Spleen (tissue), 11 donors: ENCODE results near the gene OR6C70. TPM values are rescaled to one million over a fixed set of nuclear protein-coding genes. Genes with fewer than 3 reads are reported as not detected.

Source experiments
- DNase-seq: peaks from one replicate; pipeline ENCODE4 v3.0.0-alpha.2; 2020
- H3K27ac ChIP-seq, 8 donors: fragments of 200-600 bp; sonication (generic) in 7 of 8; 1 replicate in 4 of 8; 2 replicates in 4 of 8; pipeline versions ENCODE4 v1.5.0 to v1.8.0; 2016 to 2021; ENCODE audit warnings: inconsistent platforms in 4 of 8, mild to moderate bottlenecking in 4 of 8, moderate library complexity in 1 of 8
- H3K27me3 ChIP-seq, 7 donors: fragments of 200-600 bp; sonication (generic) in 6 of 7; replicated peaks in 1 of 7; 1 replicate in 4 of 7; 2 replicates in 3 of 7; pipeline versions ENCODE4 v1.5.0 to v1.8.0; 2016 to 2021; ENCODE audit warnings: inconsistent platforms in 3 of 7, mild to moderate bottlenecking in 1 of 7
- H3K36me3 ChIP-seq, 6 donors: fragments of 200-600 bp; sonication (generic) in 5 of 6; 1 replicate in 4 of 6; 2 replicates in 2 of 6; pipeline versions ENCODE4 v1.5.0 to v1.8.0; 2016 to 2021; ENCODE audit warnings: inconsistent platforms in 2 of 6
- H3K4me1 ChIP-seq, 6 donors: fragments of 200-600 bp; sonication (generic) in 5 of 6; 1 replicate in 3 of 6; 2 replicates in 3 of 6; pipeline versions ENCODE4 v1.5.0 to v1.8.0; 2016 to 2021; ENCODE audit warnings: inconsistent platforms in 3 of 6
- H3K4me3 ChIP-seq, 8 donors: fragments of 200-600 bp; sonication (generic) in 7 of 8; 1 replicate in 4 of 8; 2 replicates in 4 of 8; pipeline versions ENCODE4 v1.5.0 to v1.8.0; 2016 to 2021; ENCODE audit warnings: inconsistent platforms in 4 of 8, mild to moderate bottlenecking in 4 of 8, moderate library complexity in 2 of 8
- H3K9me3 ChIP-seq, 8 donors: fragments of 200-600 bp; sonication (generic) in 7 of 8; 1 replicate in 4 of 8; 2 replicates in 4 of 8; pipeline versions ENCODE4 v1.5.0 to v1.8.0; 2016 to 2021; ENCODE audit warnings: inconsistent platforms in 4 of 8
- POLR2A ChIP-seq, 3 donors: fragments of 450-650 bp; IDR thresholded peaks; one replicate each; pipeline ENCODE4 v1.5.1; 2017; ENCODE audit warnings: antibody characterized with exemption in 3 of 3, mild to moderate bottlenecking in 1 of 3
- POLR2AphosphoS5 ChIP-seq, 3 donors: sonication (generic); formaldehyde crosslinking; IDR thresholded peaks; one replicate each; pipeline ENCODE4 v1.5.1; 2017; ENCODE audit warnings: antibody characterized with exemption in 3 of 3
- WGBS, 5 donors: extraction: QIAGEN DNeasy Blood & Tissue Kit in 3 of 5; methylation state at CpG; one replicate each; pipeline versions ENCODE4 v1.1.5 to v1.1.7; 2013 to 2018; 5-methylcytosine and 5-hydroxymethylcytosine counted together
- intact Hi-C: fragments of 100-400 bp; cut with DNase I; formaldehyde crosslinking; loops from one replicate; pipeline ENCODE4 v1.15.0; 2023; ENCODE audit warnings: low total_unique reads
- polyA plus RNA-seq, 3 donors: library from polyadenylated mRNA; stranded (reverse); fragments of 200-250 nt; gene quantifications; one replicate each; pipeline ENCODE4 v1.2.1, GENCODE V29; 2013
- total RNA-seq, 7 donors: library from RNA; depleted of rRNA in 3 of 7; stranded (reverse); fragments of >200 nt in 3 of 7; fragmentation: NEBNext Ultra II Directional in 4 of 7; extraction: Animal tissue kit (Norgen Biotek cat#: 25700) in 4 of 7; gene quantifications; one replicate each; pipeline versions ENCODE4 v1.1.0 to v1.2.1, GENCODE V29; 2016 to 2021
- TF ChIP-seq, protein P1 (sequence below), 11 experiments: fragments of 200-600 bp in 7 of 11; fragments of 450-650 bp in 4 of 11; sonication (generic) in 4 of 11; IDR thresholded peaks in 8 of 11; conservative IDR thresholded peaks in 3 of 11; 1 replicate in 7 of 11; 2 replicates in 4 of 11; pipeline versions ENCODE4 v1.4.0 to v1.8.0; 2016 to 2021; ENCODE audit warnings: antibody characterized with exemption in 11 of 11, inconsistent platforms in 4 of 11, mild to moderate bottlenecking in 1 of 11
- donor health status: healthy with polysubstance abuse.
- donor health status: DM: no; HTN: no; CAD: no; lungs with moderate emphysema.
- donor health status: DM: no; HTN: no; CAD: no.
- donor health status: Bipolar disorder and iron deficiency.
- donor health status: healthy.
- donor health status: DM: no; HTN: no; CAD: no.
- donor health status: DM: yes; HTN: yes; CAD: no.

The OR6C70 gene
- total and polyA plus RNA-seq, 10 donors, result not detected

DNA sequence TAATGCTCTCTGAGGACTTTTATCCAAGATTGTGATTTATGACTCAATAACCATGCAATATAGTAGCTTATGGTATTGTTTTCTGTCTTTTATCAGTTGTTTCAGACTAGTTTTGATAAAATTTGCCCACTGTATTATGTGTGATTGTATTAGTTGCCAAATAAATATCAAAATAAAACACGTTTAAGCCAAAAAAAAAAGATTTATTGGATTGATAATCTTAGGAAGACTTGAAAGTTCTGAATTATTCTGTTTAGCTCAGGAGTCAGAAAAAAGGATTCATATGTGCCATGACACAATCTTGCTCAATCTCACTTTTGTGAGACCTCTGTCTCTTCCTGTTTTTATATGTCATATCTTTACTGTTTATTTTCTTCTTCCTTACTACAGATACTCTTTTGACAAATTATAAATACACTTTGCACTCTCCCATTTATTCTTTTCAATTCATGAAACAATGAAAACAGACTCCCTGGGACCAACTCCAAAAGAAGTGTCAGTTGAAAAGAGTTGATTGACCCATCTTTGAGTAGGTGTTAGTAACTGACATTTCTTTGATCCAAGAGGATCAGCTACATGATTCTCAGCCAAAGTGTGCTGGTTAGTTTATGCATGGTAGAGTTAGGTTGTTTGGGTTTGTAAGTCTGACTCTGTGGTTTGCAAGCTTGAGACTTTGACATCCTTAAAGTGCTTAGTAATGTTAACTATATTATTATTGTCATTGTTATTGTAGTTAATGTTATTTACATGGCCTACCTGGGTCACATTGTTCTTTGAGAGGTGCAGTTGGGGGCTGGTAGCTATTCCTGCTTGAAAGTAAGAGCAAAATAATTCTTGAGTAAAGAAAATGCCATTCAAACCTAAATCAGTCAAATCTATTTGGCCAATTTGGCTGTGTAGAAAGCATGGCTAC is 41.4 kb downstream of the OR6C70 start:
- WGBS, 5 donors, result 37 to 51% (median 49%) methylated on average over 1 of the region's 1 CpG
- intact Hi-C loops, result no loop called here
- no peak for DNase-seq
- Histone ChIP-seq H3K27ac (no peak overlapping the region), H3K4me1 (no peaks in the 10 kb centered on the region), H3K9me3 (no peaks in the 10 kb centered on the region), H3K4me3 (no peak overlapping the region), H3K27me3 (no peaks in the 10 kb centered on the region), H3K36me3 (no peaks in the 10 kb centered on the region)
- TF ChIP-seq, protein P1, sequence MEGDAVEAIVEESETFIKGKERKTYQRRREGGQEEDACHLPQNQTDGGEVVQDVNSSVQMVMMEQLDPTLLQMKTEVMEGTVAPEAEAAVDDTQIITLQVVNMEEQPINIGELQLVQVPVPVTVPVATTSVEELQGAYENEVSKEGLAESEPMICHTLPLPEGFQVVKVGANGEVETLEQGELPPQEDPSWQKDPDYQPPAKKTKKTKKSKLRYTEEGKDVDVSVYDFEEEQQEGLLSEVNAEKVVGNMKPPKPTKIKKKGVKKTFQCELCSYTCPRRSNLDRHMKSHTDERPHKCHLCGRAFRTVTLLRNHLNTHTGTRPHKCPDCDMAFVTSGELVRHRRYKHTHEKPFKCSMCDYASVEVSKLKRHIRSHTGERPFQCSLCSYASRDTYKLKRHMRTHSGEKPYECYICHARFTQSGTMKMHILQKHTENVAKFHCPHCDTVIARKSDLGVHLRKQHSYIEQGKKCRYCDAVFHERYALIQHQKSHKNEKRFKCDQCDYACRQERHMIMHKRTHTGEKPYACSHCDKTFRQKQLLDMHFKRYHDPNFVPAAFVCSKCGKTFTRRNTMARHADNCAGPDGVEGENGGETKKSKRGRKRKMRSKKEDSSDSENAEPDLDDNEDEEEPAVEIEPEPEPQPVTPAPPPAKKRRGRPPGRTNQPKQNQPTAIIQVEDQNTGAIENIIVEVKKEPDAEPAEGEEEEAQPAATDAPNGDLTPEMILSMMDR (IDR thresholded peaks at IDR 0.05 in 8 of 11, conservative IDR thresholded peaks at IDR 0.05 in 3 of 11), result no peak
- TF ChIP-seq POLR2AphosphoS5 (IDR thresholded peaks at IDR 0.05), result no peak
- no peak for TF ChIP-seq POLR2A (IDR thresholded peaks at IDR 0.05)

DNA sequence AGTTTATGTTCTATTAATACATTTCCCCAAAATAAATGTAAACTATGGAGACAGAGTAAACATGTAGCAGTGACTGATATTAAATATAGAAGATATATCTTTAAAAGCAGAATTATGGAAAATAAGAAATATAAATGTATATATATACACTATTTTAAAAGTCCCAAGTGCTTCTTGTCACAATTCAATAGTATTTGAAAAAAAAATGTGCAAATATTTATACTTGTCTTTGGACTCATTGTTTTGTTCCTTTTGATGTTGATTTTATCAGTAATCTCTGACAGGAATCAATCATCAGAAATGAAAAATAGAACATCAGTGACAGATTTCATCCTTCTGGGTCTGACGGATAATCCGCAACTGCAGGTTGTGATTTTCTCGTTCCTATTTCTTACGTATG is 44.0 kb downstream of the OR6C70 start, which contains the start of gene OR6C76:
Gene OR6C76 (plus strand): TSS at position 301 of the 400 bp plus-strand sequence. CDS start 0 bp downstream, at position 301.
- 90 to 97% (median 93%) methylated on average over 4 of the region's 4 CpGs for WGBS, 5 donors
- Histone ChIP-seq H3K36me3 (no peaks in the 10 kb centered on the region), H3K4me1 (no peaks in the 10 kb centered on the region), H3K27me3 (peaks cover 0 to 4% (median 0%) of the 10 kb centered on the region in 7 donors), H3K27ac (no peak within 1 kb of the TSS), H3K9me3 (no peaks in the 10 kb centered on the region), H3K4me3 (no peak within 1 kb of the TSS)
- no peak for DNase-seq
- TF ChIP-seq, protein P1 (IDR thresholded peaks at IDR 0.05 in 8 of 11, conservative IDR thresholded peaks at IDR 0.05 in 3 of 11), result no peak
- TF ChIP-seq POLR2A (IDR thresholded peaks at IDR 0.05), result no peak
- no peak for TF ChIP-seq POLR2AphosphoS5 (IDR thresholded peaks at IDR 0.05)
- intact Hi-C loops, result no loop called here

DNA sequence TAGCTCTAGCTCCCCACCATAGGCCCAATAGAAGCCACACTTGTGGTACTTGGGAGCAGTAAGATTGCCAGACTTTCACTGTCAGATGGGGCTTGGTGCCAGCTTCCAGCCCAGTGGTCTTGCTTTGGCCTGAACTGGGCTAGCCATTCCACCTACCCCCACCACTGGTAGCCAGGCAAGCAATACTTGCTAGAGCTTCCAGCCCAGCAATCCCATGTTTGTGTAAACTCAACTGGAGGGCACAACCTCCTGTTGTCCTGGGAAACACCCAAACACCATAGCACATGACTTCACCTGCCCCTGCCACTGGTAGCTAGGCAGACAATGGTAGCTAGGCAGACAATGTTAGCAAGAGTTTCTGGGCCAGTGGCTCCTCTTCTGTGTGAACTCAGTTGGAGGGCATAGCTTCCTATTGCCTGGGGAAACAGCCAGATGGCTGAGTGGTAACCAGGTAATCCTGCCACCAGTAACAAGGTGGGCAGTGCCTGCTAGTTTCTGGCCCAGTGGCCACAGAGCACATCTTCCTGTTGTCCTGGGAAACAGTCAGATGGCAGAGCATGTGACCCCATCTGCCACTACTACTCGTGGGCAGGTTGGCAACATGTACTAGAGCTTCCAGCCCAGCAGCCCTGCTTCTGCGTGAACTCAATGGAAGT is 49.5 kb downstream of the OR6C70 start:
- DNase-seq, result peak; percentile 48
- TF ChIP-seq POLR2A (IDR thresholded peaks at IDR 0.05), result no peak
- TF ChIP-seq, protein P1 (IDR thresholded peaks at IDR 0.05 in 8 of 11, conservative IDR thresholded peaks at IDR 0.05 in 3 of 11), result no peak
- no peak for TF ChIP-seq POLR2AphosphoS5 (IDR thresholded peaks at IDR 0.05)
- H3K36me3 ChIP-seq, result no peaks in the 10 kb centered on the region
- peaks cover 0 to 4% (median 0%) of the 10 kb centered on the region in 6 donors for H3K4me1 ChIP-seq
- intact Hi-C loops, result no loop called here
- 72 to 93% (median 82%) methylated on average over 2 of the region's 2 CpGs for WGBS, 5 donors
- peaks cover 0 to 28% (median 0%) of the 10 kb centered on the region in 7 donors for H3K27me3 ChIP-seq
- no peak overlapping the region for H3K4me3 ChIP-seq
- H3K9me3 ChIP-seq, result no peaks in the 10 kb centered on the region
- H3K27ac ChIP-seq, result no peak overlapping the region

Other genes with a start within 250 kb of the OR6C70 start
- not detected for gene OR10A7, start 249.1 kb downstream of the OR6C70 start, total RNA-seq
- not detected for gene OR10A7, start 249.1 kb downstream of the OR6C70 start, polyA plus RNA-seq
- not detected for gene OR6C74, start 225.5 kb downstream of the OR6C70 start, total RNA-seq
- gene OR6C74, start 225.5 kb downstream of the OR6C70 start, polyA plus RNA-seq, result not detected
- not detected for gene OR6C6, start 173.6 kb downstream of the OR6C70 start, total RNA-seq
- gene OR6C6, start 173.6 kb downstream of the OR6C70 start, polyA plus RNA-seq, result not detected
- gene OR6C1, start 155.8 kb downstream of the OR6C70 start, total RNA-seq, result not detected
- gene OR6C1, start 155.8 kb downstream of the OR6C70 start, polyA plus RNA-seq, result not detected
- not detected for gene OR6C3, start 139.4 kb downstream of the OR6C70 start, total RNA-seq
- gene OR6C3, start 139.4 kb downstream of the OR6C70 start, polyA plus RNA-seq, result not detected
- gene OR6C75, start 107.2 kb downstream of the OR6C70 start, total RNA-seq, result not detected
- gene OR6C75, start 107.2 kb downstream of the OR6C70 start, polyA plus RNA-seq, result not detected
- gene OR6C65, start 69.6 kb downstream of the OR6C70 start, total RNA-seq, result not detected
- not detected for gene OR6C65, start 69.6 kb downstream of the OR6C70 start, polyA plus RNA-seq
- gene OR6C76, start 43.9 kb downstream of the OR6C70 start, total RNA-seq, result not detected
- gene OR6C76, start 43.9 kb downstream of the OR6C70 start, polyA plus RNA-seq, result not detected
- not detected for gene OR6C2, start 26.1 kb downstream of the OR6C70 start, total RNA-seq
- gene OR6C2, start 26.1 kb downstream of the OR6C70 start, polyA plus RNA-seq, result not detected
- not detected for gene OR6C68, start 22.2 kb upstream of the OR6C70 start, total RNA-seq
- not detected for gene OR6C68, start 22.2 kb upstream of the OR6C70 start, polyA plus RNA-seq
- gene OR6C4, start 79.5 kb upstream of the OR6C70 start, total RNA-seq, result not detected
- gene OR6C4, start 79.5 kb upstream of the OR6C70 start, polyA plus RNA-seq, result not detected
- not detected for gene OR2AP1, start 102.3 kb upstream of the OR6C70 start, total RNA-seq
- gene OR2AP1, start 102.3 kb upstream of the OR6C70 start, polyA plus RNA-seq, result not detected
- gene OR10P1, start 166.8 kb upstream of the OR6C70 start, total RNA-seq, result not detected
- gene OR10P1, start 166.8 kb upstream of the OR6C70 start, polyA plus RNA-seq, result not detected
- gene ITGA7, start 237.8 kb upstream of the OR6C70 start, total RNA-seq, result 10 to 100 TPM; 13.8 to 93.2 (median 24.7) TPM
- gene ITGA7, start 237.8 kb upstream of the OR6C70 start, polyA plus RNA-seq, result 10 to 100 TPM in 1 of 3 donors, 1 to 10 TPM in 2; 4.4 to 18.0 (median 8.6) TPM
- 100 to 1,000 TPM; 113 to 228 (median 141) TPM for gene BLOC1S1, start 245.9 kb upstream of the OR6C70 start, total RNA-seq
- 100 to 1,000 TPM; 278 to 304 (median 282) TPM for gene BLOC1S1, start 245.9 kb upstream of the OR6C70 start, polyA plus RNA-seq